Epithelial cell of proximal tubule (primary cell): ENCODE data around the gene CCNF. TPM values are rescaled to one million over a fixed set of nuclear protein-coding genes. Genes with fewer than 3 reads are reported as not detected.

ENCODE experiments used
- DNase-seq: peaks from one replicate; pipeline ENCODE4 v3.0.0-alpha.2; 2011; ENCODE audit warnings: low read depth
- H3K4me3 ChIP-seq: 2 replicates; pipeline ENCODE4 v1.5.1; 2011; ENCODE audit warnings: low read depth, mild to moderate bottlenecking, low read length
- total RNA-seq: library from RNA; depleted of rRNA; stranded (reverse); fragments of >200 nt; gene quantifications from 2 replicates; pipeline ENCODE4 v1.2.3, GENCODE V29; 2015
- TF ChIP-seq, protein P1 (sequence below): conservative IDR thresholded peaks from 2 replicates; pipeline ENCODE4 v1.5.1; 2012; ENCODE audit warnings: low read depth, mild to moderate bottlenecking, low read length

Gene CCNF
- total RNA-seq, 1 donor from 2014 or later: 47.5 TPM

GRCh38 chr16:2468725-2469398, 39.6 kb downstream of the CCNF start:
- peak overlapping the region; percentile 49 for H3K4me3 ChIP-seq
- DNase-seq: no peak
- TF ChIP-seq, protein P1, sequence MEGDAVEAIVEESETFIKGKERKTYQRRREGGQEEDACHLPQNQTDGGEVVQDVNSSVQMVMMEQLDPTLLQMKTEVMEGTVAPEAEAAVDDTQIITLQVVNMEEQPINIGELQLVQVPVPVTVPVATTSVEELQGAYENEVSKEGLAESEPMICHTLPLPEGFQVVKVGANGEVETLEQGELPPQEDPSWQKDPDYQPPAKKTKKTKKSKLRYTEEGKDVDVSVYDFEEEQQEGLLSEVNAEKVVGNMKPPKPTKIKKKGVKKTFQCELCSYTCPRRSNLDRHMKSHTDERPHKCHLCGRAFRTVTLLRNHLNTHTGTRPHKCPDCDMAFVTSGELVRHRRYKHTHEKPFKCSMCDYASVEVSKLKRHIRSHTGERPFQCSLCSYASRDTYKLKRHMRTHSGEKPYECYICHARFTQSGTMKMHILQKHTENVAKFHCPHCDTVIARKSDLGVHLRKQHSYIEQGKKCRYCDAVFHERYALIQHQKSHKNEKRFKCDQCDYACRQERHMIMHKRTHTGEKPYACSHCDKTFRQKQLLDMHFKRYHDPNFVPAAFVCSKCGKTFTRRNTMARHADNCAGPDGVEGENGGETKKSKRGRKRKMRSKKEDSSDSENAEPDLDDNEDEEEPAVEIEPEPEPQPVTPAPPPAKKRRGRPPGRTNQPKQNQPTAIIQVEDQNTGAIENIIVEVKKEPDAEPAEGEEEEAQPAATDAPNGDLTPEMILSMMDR: no peak

DNA sequence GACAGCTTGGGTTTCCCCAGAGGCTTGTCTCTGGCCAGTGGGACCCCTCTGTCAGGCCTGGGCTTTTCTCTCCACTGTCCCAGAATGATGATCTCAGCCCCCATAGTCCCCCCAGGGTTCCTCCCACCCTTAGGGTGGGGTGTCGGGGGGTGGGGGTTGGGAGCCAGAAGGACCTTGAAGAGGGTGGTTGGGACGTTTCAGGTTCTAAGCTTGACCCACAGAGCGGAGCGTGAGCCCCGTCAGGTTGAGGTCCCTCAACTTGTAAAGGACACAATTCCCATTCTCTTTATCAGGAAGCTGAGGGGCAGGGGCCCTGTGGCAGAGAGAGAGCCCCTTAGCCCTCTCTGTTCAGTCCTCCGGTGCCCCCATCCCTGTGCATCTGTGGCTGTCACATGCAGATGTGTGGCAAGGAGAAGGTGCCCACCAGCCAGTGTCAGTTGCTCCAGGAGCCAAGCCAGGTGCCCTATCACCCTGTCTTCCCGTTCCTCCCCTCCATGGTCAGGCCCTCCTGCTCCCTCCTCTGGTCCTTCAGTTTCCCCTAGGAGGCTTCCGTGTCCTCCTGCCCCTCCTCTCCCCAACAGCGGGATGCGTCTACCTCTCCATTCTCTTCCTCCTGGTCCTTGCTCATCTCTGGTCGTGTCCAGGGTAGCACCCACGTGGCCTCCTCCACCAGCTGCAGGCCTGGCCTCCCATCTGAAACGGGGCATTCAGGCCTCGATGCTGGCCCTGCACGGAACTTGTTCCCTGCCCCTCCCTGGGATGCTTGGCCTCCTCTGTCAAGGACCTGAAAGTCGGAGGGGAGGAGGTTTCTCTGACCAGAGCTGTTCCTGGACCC, 40.4 kb downstream of the CCNF start:
- TF ChIP-seq, protein P1: no peak
- H3K4me3 ChIP-seq: no peak overlapping the region
- DNase-seq: no peak

DNA sequence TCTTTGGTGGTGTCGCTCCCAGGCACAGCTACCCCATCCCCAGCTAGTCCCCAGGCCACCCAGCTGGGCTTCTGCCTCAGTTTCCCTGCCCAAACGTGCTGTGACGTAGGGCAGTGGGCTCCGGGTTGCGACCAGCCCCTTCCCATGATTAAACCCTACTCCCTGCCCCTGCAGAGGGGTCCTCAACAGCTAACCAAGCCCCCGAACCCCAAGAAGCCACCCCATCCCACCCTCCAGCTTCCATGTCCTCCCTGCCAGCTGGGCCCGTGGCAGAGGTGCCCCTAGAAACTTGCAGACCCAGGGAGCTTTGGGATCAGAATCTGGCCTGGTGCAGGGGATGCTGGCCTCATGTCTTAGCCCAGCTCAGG, 41.0 kb downstream of the CCNF start:
- TF ChIP-seq, protein P1: no peak
- H3K4me3 ChIP-seq: no peak overlapping the region
- no peak for DNase-seq

DNA sequence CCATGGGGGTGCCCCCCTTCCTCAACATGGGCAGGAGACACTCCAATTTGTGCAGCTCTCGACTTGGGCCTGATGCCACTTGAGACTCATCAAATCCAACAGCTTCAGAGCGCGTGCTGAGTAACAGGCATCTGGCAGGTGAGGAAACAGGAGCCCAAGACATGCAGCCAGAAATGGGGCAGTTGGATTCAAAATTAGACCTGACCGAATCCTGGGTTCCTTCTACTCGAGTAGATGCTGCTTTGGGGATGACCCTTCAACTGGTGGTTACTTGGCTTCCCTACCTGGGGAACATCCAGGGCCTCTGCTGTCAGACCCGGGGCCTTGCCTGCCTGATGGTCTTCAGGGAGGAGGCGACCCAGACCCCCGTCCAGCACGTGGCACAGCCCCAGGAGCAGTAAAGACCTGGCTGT, 41.4 kb downstream of the CCNF start:
- TF ChIP-seq, protein P1: no peak
- H3K4me3 ChIP-seq: no peak overlapping the region
- no peak for DNase-seq

DNA sequence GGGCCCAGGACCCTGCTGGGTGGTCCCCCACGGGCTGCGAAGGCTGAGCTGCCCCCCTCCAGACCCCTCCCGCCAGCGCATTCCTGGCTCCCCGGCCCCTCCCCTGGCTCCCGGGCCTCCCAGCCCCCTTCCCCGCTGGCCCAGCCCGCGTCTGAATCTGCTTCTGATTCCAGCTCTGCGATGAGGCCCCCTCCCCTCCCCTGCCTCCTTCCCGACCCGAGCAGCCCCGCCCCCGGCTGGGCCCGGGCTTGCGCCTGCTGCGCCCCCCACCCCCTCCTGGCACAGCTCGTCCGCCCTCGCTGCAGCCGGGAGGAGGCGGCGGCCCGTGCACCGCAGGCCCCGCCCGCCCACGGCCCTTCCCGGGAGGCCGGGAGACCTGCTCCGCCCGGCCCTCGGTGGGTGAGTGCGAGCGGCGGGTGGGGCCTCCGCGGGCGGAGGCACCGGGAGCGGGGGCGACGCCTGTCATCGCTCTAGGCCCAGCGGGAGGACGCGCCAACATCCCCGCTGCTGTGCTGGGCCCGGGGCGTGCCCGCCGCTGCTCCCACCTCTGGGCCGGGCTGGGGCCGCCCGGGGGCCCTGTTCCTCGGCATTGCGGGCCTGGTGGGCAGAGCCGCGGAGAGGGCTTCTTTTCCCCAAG, 41.9 kb downstream of the CCNF start, which contains the start of gene NTN3:
NTN3 (plus strand) TSS at position 282 of the 637 bp plus-strand sequence. CDS start 405 bp downstream, outside the sequence.
- peak within 1 kb of the TSS; percentile 31 for H3K4me3 ChIP-seq
- TF ChIP-seq, protein P1: no peak
- DNase-seq: no peak

- no peak for DNase-seq
- peak overlapping the region; percentile 31 for H3K4me3 ChIP-seq
- TF ChIP-seq, protein P1: no peak
Observed at GRCh38 chr16:2471653-2472487, 42.6 kb downstream of the CCNF start.
